Suprapubic skin (tissue), 3 donors: Measurements from ENCODE around the gene SLC12A3.

Experiments used
- CTCF ChIP-seq, 2 donors: fragments of 200-600 bp in 1 of 2; fragments of 450-650 bp in 1 of 2; sonication (generic) in 1 of 2; IDR thresholded peaks; one replicate each; pipeline ENCODE4 v1.5.1; 2016 to 2019; ENCODE audit warnings: antibody characterized with exemption in 2 of 2, mild to moderate bottlenecking in 1 of 2, moderate library complexity in 1 of 2
- POLR2A ChIP-seq, 2 donors: fragments of 450-650 bp; IDR thresholded peaks; one replicate each; pipeline ENCODE4 v1.6.1; 2017; ENCODE audit warnings: antibody characterized with exemption in 2 of 2, mild to moderate bottlenecking in 2 of 2, moderate library complexity in 2 of 2

GRCh38 chr16:56886296-56886695 is 21.3 kb downstream of the SLC12A3 start:
- TF ChIP-seq CTCF (IDR thresholded peaks at IDR 0.05) (no peak), POLR2A (IDR thresholded peaks at IDR 0.05) (no peak)
